GM12873 (cell line): ENCODE results near the gene LRP8.

Experiments
- CTCF ChIP-seq: IDR thresholded peaks from 2 replicates; pipeline ENCODE4 v1.5.1; 2012; ENCODE audit warnings: low read depth, mild to moderate bottlenecking, moderate library complexity, low read length, control low read depth; ENCODE audit not compliant: insufficient read depth; ENCODE audit errors: missing control alignments

Gene LRP8

GRCh38 chr1:53260631-53261247 is 67.1 kb downstream of the LRP8 start:
- no peak for TF ChIP-seq CTCF

GRCh38 chr1:53259932-53260331 is 67.9 kb downstream of the LRP8 start:
- no peak for TF ChIP-seq CTCF

GRCh38 chr1:53258216-53258615 is 69.7 kb downstream of the LRP8 start:
- no peak for TF ChIP-seq CTCF

DNA sequence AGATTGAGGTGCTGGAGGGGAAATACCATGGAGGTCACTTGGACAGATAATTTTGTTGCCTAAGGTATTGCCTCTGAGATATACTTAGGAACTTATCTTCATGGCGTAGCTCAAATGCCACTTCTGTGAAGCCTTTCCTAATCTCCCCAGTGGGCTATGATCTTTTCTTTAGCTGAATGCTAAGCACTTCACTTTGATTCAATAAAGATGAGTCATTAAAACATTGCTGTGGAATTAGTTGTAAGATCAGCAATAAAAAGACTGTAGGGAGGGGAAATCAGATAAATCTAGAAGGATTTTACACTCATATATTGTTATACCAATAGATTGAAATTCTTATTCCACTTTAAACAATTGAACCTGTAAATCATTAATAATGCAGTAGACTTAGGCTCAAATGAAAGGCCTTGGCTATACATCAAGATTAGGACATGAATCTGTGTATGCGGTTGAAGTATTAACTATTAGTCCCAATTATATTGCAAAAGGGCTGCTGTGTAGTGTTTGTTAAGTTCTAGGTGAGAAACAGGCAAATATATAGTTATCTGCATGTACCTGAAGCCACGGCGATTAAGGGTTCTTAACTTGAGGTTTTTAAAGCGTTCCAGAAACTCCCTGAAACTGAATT is 70.3 kb downstream of the LRP8 start:
- TF ChIP-seq CTCF, result no peak

GRCh38 chr1:53256511-53257453 is 71.1 kb downstream of the LRP8 start:
- TF ChIP-seq CTCF, result no peak

GRCh38 chr1:53255031-53255430 is 72.8 kb downstream of the LRP8 start:
- peak; percentile 26 for TF ChIP-seq CTCF
